Upper lobe of right lung (tissue), 1 donor: ENCODE data around the gene ANGPT4. TPM values are rescaled to one million over a fixed set of nuclear protein-coding genes. Genes with fewer than 3 reads are reported as not detected.
"Not testable (repeated sequence)": the region's sequence is repeated elsewhere in the genome, so short reads cannot be mapped to it uniquely, and the experiment has no call there.

ENCODE experiments used
- ATAC-seq: fragments of 200-7000 bp; cut with Tn5 transposase; one replicate; pipeline ENCODE4 v1.9.1; 2020; ENCODE audit warnings: mild to moderate bottlenecking, moderate library complexity
- DNase-seq: peaks from one replicate; pipeline ENCODE4 v3.0.0-alpha.2; 2020
- H3K27ac ChIP-seq: fragments of 200-600 bp; one replicate; pipeline ENCODE4 v1.8.0; 2022
- H3K27me3 ChIP-seq: fragments of 200-600 bp; one replicate; pipeline ENCODE4 v1.8.0; 2022; ENCODE audit warnings: mild to moderate bottlenecking
- H3K36me3 ChIP-seq: fragments of 200-600 bp; one replicate; pipeline ENCODE4 v1.8.0; 2022
- H3K4me1 ChIP-seq: fragments of 200-600 bp; one replicate; pipeline ENCODE4 v1.8.0; 2022
- H3K4me3 ChIP-seq: fragments of 200-600 bp; one replicate; pipeline ENCODE4 v1.8.0; 2022; ENCODE audit warnings: mild to moderate bottlenecking
- H3K9me3 ChIP-seq: fragments of 200-600 bp; one replicate; pipeline ENCODE4 v1.8.0; 2022
- CTCF ChIP-seq: fragments of 200-600 bp; IDR thresholded peaks from one replicate; pipeline ENCODE4 v1.8.0; 2022; ENCODE audit warnings: antibody characterized with exemption
- intact Hi-C: fragments of 100-400 bp; cut with DNase I; formaldehyde crosslinking; loops from one replicate; pipeline ENCODE4 v1.11.0; 2022
- total RNA-seq: library from RNA; stranded (reverse); fragmentation: NEBNext Ultra II Directional; extraction: Animal tissue kit (Norgen Biotek cat#: 25700); gene quantifications from one replicate; pipeline ENCODE4 v1.2.1, GENCODE V29; 2021
- donor health status: DM: no; HTN: yes; CAD: no; lungs with severe emphysema.

Gene ANGPT4
- total RNA-seq, 1 donor from 2014 or later = 0.81 TPM

- Histone ChIP-seq H3K27ac (no peak overlapping the region), H3K4me3 (no peak overlapping the region), H3K36me3 (no peaks in the 10 kb centered on the region), H3K9me3 (no peaks in the 10 kb centered on the region), H3K27me3 (no peaks in the 10 kb centered on the region), H3K4me1 (peaks cover 30% of the 10 kb centered on the region)
- ATAC-seq (no peak), DNase-seq (no peak)
- no peak for TF ChIP-seq CTCF
- intact Hi-C loops = no loop called here
Measured at GRCh38 chr20:831251-831650, 84.9 kb downstream of the ANGPT4 start.

DNA sequence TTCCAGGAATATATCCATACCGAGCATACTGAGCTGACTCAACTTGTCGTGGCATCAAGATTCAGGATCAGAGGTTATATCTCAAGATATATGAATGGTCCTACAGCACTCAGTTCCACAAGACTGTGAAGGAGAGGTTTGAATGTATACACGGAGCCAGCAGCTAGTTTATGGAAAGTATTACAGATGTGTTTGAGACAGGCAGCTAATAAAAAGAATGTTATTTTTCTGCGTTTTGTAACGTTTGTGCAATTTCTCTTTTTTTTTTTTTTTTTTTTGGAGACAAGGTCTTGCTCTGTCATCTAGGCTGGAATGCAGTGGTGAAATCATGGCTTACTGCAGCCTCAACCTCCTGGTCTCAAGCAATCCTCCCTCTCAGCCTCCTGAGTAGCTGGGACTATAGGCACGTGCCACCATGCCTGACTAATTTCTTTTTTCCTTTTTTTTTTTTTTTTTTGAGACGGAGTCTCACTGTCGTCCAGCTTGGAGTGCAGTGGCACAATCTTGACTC lies 86.1 kb downstream of the ANGPT4 start:
- Histone ChIP-seq H3K4me1 (peaks cover 22% of the 10 kb centered on the region), H3K9me3 (no peaks in the 10 kb centered on the region), H3K27me3 (no peaks in the 10 kb centered on the region), H3K36me3 (no peaks in the 10 kb centered on the region), H3K4me3 (no peak overlapping the region), H3K27ac (no peak overlapping the region)
- intact Hi-C loops = no loop called here
- ATAC-seq (no peak), DNase-seq (peak; percentile 27)
- no peak for TF ChIP-seq CTCF

GRCh38 chr20:829551-829950 lies 86.6 kb downstream of the ANGPT4 start:
- DNase-seq (peak; percentile 13), ATAC-seq (peak; percentile 2)
- Histone ChIP-seq H3K27ac (no peak overlapping the region), H3K27me3 (no peaks in the 10 kb centered on the region), H3K36me3 (no peaks in the 10 kb centered on the region), H3K4me3 (no peak overlapping the region), H3K4me1 (peaks cover 17% of the 10 kb centered on the region), H3K9me3 (no peaks in the 10 kb centered on the region)
- intact Hi-C loops = no loop called here
- no peak for TF ChIP-seq CTCF

- TF ChIP-seq CTCF = no peak
- H3K9me3 ChIP-seq = no peaks in the 10 kb centered on the region
- H3K36me3 ChIP-seq = no peaks in the 10 kb centered on the region
- H3K4me1 ChIP-seq = peaks cover 11% of the 10 kb centered on the region
- H3K27ac ChIP-seq = no peak overlapping the region
- intact Hi-C loops = no loop called here
- no peaks in the 10 kb centered on the region for H3K27me3 ChIP-seq
- ATAC-seq (no peak), DNase-seq (peak; percentile 29)
- no peak overlapping the region for H3K4me3 ChIP-seq
Measured at GRCh38 chr20:828987-829386, 87.1 kb downstream of the ANGPT4 start.

- DNase-seq = peak; percentile 23
- H3K27ac ChIP-seq, H3K4me3 ChIP-seq, H3K9me3 ChIP-seq, ATAC-seq, H3K36me3 ChIP-seq, H3K4me1 ChIP-seq, intact Hi-C loops, H3K27me3 ChIP-seq: not testable (repeated sequence)
Measured at GRCh38 chr20:827981-828380, 88.2 kb downstream of the ANGPT4 start.

DNA sequence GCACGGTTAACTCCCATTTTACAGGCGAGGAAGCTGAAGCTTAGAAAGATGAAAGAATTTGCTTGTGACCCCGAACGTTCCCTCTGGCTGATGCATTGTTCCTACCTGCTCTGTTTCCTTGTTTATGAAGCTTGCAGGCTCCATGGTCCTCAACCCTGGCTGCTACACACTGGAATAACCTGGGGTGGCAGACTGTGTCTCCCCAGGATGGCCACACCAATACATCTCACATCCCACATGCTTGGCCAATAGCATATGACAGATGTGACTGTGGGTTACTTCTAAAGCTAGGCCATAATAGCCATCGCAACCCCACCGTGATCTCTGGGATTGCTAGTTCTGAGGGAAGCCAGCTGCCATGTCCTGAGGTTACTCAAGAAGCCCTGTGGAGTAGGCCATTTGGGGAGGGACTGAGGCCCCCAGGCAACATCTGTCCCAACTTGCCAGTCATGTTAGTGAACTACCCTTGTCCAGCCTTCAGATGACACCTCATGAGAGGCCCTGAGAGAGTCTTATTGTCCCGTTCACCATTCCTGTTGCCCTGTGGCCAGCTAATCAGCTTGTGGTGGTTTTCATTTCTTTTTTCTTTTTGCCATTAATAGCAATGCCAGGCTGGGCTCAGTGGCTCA lies 89.3 kb downstream of the ANGPT4 start:
- ATAC-seq = no peak
- DNase-seq = peak; percentile 32
- Histone ChIP-seq H3K4me3 (no peak overlapping the region), H3K9me3 (no peaks in the 10 kb centered on the region), H3K27ac (no peak overlapping the region), H3K4me1 (peaks cover 4% of the 10 kb centered on the region), H3K36me3 (no peaks in the 10 kb centered on the region), H3K27me3 (no peaks in the 10 kb centered on the region)
- TF ChIP-seq CTCF = no peak
- intact Hi-C loops = no loop called here
